ENCODE data around the gene PROM1. TPM values are rescaled to one million over a fixed set of nuclear protein-coding genes. Genes with fewer than 3 reads are reported as not detected.

PROM1 gene
- total RNA-seq, 2 experiments from 2014 or later, result not detected

DNA sequence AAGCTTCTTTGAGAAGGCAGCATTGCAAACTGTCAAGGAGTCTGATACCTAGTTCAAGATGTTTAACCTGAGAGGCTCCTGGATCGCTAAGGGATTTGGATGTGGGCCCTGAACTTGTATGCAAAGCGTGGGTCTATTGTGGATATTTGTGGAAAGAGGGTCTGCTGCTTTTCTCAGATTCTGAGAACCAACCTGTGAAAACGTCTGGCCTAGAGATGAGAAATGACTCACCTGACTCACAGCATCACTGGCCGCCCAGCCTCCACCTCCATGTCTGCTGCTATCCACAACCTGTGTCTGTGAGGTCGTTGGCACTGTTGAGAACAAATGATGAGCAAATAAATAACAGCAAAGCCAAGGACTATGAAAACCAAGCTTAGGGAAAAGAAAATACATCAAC is 33.3 kb upstream of the PROM1 start:
- TF ChIP-seq EZH2phosphoT487 (IDR thresholded peaks at IDR 0.05; ENCODE audit: borderline replicate concordance, low read depth, low read length), result no peak
- TF ChIP-seq, protein P1, sequence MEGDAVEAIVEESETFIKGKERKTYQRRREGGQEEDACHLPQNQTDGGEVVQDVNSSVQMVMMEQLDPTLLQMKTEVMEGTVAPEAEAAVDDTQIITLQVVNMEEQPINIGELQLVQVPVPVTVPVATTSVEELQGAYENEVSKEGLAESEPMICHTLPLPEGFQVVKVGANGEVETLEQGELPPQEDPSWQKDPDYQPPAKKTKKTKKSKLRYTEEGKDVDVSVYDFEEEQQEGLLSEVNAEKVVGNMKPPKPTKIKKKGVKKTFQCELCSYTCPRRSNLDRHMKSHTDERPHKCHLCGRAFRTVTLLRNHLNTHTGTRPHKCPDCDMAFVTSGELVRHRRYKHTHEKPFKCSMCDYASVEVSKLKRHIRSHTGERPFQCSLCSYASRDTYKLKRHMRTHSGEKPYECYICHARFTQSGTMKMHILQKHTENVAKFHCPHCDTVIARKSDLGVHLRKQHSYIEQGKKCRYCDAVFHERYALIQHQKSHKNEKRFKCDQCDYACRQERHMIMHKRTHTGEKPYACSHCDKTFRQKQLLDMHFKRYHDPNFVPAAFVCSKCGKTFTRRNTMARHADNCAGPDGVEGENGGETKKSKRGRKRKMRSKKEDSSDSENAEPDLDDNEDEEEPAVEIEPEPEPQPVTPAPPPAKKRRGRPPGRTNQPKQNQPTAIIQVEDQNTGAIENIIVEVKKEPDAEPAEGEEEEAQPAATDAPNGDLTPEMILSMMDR (conservative IDR thresholded peaks at IDR 0.05; ENCODE audit: low read length), result no peak
- Histone ChIP-seq H3K36me3 (ENCODE audit: insufficient read depth, low read length) (no peaks in the 10 kb centered on the region), H3K4me2 (ENCODE audit: low read length) (no peak overlapping the region), H3K79me2 (ENCODE audit: insufficient read depth, low read depth, low read length) (no peaks in the 10 kb centered on the region), H3K4me1 (ENCODE audit: insufficient read depth, low read length, poor library complexity, severe bottlenecking) (no peaks in the 10 kb centered on the region), H3K9me2 (ENCODE audit: insufficient read depth, low read length) (no peaks in the 10 kb centered on the region), H3K4me3 (ENCODE audit: low read depth, low read length, poor library complexity, severe bottlenecking) (no peak overlapping the region), H3K9me3 (ENCODE audit: low read length) (no peaks in the 10 kb centered on the region), H2AFZ (ENCODE audit: low read length) (no peak overlapping the region), H4K20me1 (ENCODE audit: insufficient read depth, low read length) (no peaks in the 10 kb centered on the region), H3K27ac (ENCODE audit: low read depth, low read length, poor library complexity, severe bottlenecking) (no peak overlapping the region)
- intact Hi-C loops (cut with micrococcal nuclease; ENCODE audit: unreplicated experiment), result no loop called here
- ChIA-PET POLR2A (interaction anchor here (1.3 kb wide), 1 partner anchor 19 kb away, joined by 3 read pairs; no protein-coding TSS in a partner anchor), CTCF (ENCODE audit: unreplicated experiment) (no interaction called here)
- DNase-seq (ENCODE audit: low spot score), result no peak
- no TSS peak for BruUV-seq (replicated peaks)

DNA sequence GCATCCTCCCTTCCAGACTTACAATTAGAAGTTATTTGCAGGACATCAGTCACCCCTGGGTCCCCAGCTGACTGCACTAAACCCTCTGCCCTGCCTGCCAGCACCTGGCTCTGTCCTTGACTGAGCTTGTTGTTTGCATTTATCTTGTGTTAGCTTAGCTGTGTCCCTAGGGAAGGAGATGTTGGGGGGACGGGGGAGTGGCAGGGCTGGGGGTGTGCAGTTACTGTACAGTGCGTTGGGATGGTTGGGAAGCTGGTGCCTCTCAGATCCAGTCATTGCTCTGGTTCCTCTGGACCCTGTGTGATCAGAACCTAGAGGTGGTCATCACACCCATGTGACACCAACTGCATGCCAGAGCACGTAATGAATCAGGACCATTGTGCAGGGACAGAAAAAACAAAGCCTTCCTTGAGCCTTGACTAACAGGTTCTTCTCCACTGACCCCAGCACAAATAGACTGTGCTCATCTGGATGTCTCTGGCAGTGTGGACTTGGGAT is 32.7 kb upstream of the PROM1 start:
- CTCF ChIA-PET (ENCODE audit: unreplicated experiment), result no interaction called here
- Histone ChIP-seq H3K9me3 (ENCODE audit: low read length) (no peaks in the 10 kb centered on the region), H3K4me2 (ENCODE audit: low read length) (no peak overlapping the region), H3K9me2 (ENCODE audit: insufficient read depth, low read length) (no peaks in the 10 kb centered on the region), H3K4me1 (ENCODE audit: insufficient read depth, low read length, poor library complexity, severe bottlenecking) (no peaks in the 10 kb centered on the region), H3K79me2 (ENCODE audit: insufficient read depth, low read depth, low read length) (no peaks in the 10 kb centered on the region), H4K20me1 (ENCODE audit: insufficient read depth, low read length) (no peaks in the 10 kb centered on the region), H3K36me3 (ENCODE audit: insufficient read depth, low read length) (no peaks in the 10 kb centered on the region), H3K4me3 (ENCODE audit: low read depth, low read length, poor library complexity, severe bottlenecking) (no peak overlapping the region), H2AFZ (ENCODE audit: low read length) (no peak overlapping the region), H3K27ac (ENCODE audit: low read depth, low read length, poor library complexity, severe bottlenecking) (no peak overlapping the region)
- POLR2A ChIA-PET, result interaction anchor here (0.5 kb wide), 1 partner anchor 148 kb away, joined by 5 read pairs; no protein-coding TSS in a partner anchor
- intact Hi-C loops (cut with micrococcal nuclease; ENCODE audit: unreplicated experiment), result no loop called here
- TF ChIP-seq, protein P1 (conservative IDR thresholded peaks at IDR 0.05; ENCODE audit: low read length), result no peak
- TF ChIP-seq EZH2phosphoT487 (IDR thresholded peaks at IDR 0.05; ENCODE audit: borderline replicate concordance, low read depth, low read length), result no peak
- no TSS peak for BruUV-seq (replicated peaks)
- DNase-seq (ENCODE audit: low spot score), result no peak

DNA sequence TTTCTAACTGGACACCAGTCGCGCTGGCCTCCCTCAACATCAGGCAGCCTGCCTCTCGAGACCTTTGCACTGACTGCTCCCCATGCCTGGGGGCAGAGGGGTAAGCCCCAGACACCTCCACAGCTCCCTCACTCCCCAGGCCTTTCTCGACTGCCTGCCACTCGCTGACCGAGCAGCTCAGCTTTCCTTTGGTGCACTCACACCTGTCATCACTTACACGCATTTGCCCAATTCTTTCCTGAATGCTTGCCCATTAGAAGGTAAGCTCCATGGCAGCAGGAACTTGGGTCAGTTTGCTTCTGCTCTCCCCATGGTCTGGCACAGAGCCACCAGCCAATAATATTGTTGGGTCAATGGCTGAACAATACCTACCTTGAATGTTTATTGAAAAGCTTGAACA is 32.2 kb upstream of the PROM1 start:
- Histone ChIP-seq H3K4me2 (ENCODE audit: low read length) (no peak overlapping the region), H3K9me2 (ENCODE audit: insufficient read depth, low read length) (no peaks in the 10 kb centered on the region), H3K79me2 (ENCODE audit: insufficient read depth, low read depth, low read length) (no peaks in the 10 kb centered on the region), H3K9me3 (ENCODE audit: low read length) (no peaks in the 10 kb centered on the region), H3K4me3 (ENCODE audit: low read depth, low read length, poor library complexity, severe bottlenecking) (no peak overlapping the region), H4K20me1 (ENCODE audit: insufficient read depth, low read length) (no peaks in the 10 kb centered on the region), H3K4me1 (ENCODE audit: insufficient read depth, low read length, poor library complexity, severe bottlenecking) (no peaks in the 10 kb centered on the region), H3K36me3 (ENCODE audit: insufficient read depth, low read length) (no peaks in the 10 kb centered on the region), H2AFZ (ENCODE audit: low read length) (no peak overlapping the region), H3K27ac (ENCODE audit: low read depth, low read length, poor library complexity, severe bottlenecking) (no peak overlapping the region)
- intact Hi-C loops (cut with micrococcal nuclease; ENCODE audit: unreplicated experiment), result no loop called here
- TF ChIP-seq EZH2phosphoT487 (IDR thresholded peaks at IDR 0.05; ENCODE audit: borderline replicate concordance, low read depth, low read length), result no peak
- ChIA-PET POLR2A (interaction anchor here (0.5 kb wide), 1 partner anchor 62 kb away, joined by 3 read pairs; no protein-coding TSS in a partner anchor), CTCF (ENCODE audit: unreplicated experiment) (interaction anchor here (0.7 kb wide), 1 partner anchor 148 kb away, joined by 3 read pairs; no protein-coding TSS in a partner anchor)
- BruUV-seq (replicated peaks), result no TSS peak
- DNase-seq (ENCODE audit: low spot score), result no peak

Measured in OCI-LY7 (cell line).